GM12878 (cell line): Measurements from ENCODE around the gene FZD8. TPM values are rescaled to one million over a fixed set of nuclear protein-coding genes. Genes with fewer than 3 reads are reported as not detected.

ENCODE experiments used
- ATAC-seq: fragments of 200-7000 bp; cut with Tn5 transposase; 3 replicates; pipeline ENCODE4 v1.9.1; 2020; ENCODE audit warnings: mild to moderate bottlenecking, moderate library complexity
- BruUV-seq: library from RNA; stranded (reverse); fragments of 400-500 nt; replicated peaks from 2 replicates; lab custom pipeline; 2021; lab: Mats Ljungman, UMichigan
- CTCF ChIA-PET: fragments of 300-600 bp; sonication (Branson Sonifier 250); formaldehyde crosslinking; extraction: SDS; loops from one replicate; lab custom pipeline; 2021; ENCODE audit warnings: inconsistent platforms; lab: Yijun Ruan, JAX
- POLR2A ChIA-PET: fragments of 350-600 bp; formaldehyde crosslinking; extraction: SDS; loops from one replicate; lab custom pipeline; 2021; ENCODE audit warnings: inconsistent platforms; lab: Charles Lee
- RAD21 ChIA-PET: fragments of 300-600 bp; sonication (Branson Sonifier 250); formaldehyde crosslinking; loops from one replicate; lab custom pipeline; 2023; ENCODE audit warnings: antibody characterized with exemption; ENCODE audit not compliant: unreplicated experiment; lab: Charles Lee
- SMC1A ChIA-PET: fragments of 300-600 bp; sonication (Branson Sonifier 250); formaldehyde crosslinking; loops from one replicate; lab custom pipeline; 2023; ENCODE audit not compliant: unreplicated experiment, uncharacterized antibody; lab: Charles Lee
- DNase-seq: peaks from one replicate; pipeline ENCODE4 v3.0.0-alpha.2; 2011; ENCODE audit warnings: low read depth, low spot score
- FAIRE-seq: peaks from 3 replicates; lab custom pipeline; 2011; peaks lifted over from hg19 to GRCh38; lab: Jason Lieb, UNC
- H2AFZ ChIP-seq: 2 replicates; pipeline ENCODE4 v1.6.0; 2011; ENCODE audit warnings: low read depth, low read length, control low read depth; ENCODE audit not compliant: control insufficient read depth
- H3K27ac ChIP-seq: 2 replicates; pipeline ENCODE4 v1.5.1; 2011; ENCODE audit warnings: control low read depth; ENCODE audit not compliant: control insufficient read depth, insufficient read depth
- H3K27me3 ChIP-seq, 2 experiments: replicated peaks in 1 of 2; 2 replicates each; pipeline versions ENCODE4 v1.6.0 to v1.6.1; 2011; ENCODE audit warnings: low read length in 1 of 2; ENCODE audit not compliant: control insufficient read depth in 2 of 2, insufficient read depth in 2 of 2
- H3K36me3 ChIP-seq, 2 experiments: 2 replicates each; pipeline ENCODE4 v1.5.1; 2011; ENCODE audit warnings: low read length in 1 of 2; ENCODE audit not compliant: control insufficient read depth in 2 of 2, insufficient read depth in 2 of 2
- H3K4me1 ChIP-seq: 2 replicates; pipeline ENCODE4 v1.6.1; 2011; ENCODE audit warnings: mild to moderate bottlenecking, low read length, moderate library complexity, mixed read lengths; ENCODE audit not compliant: control insufficient read depth, insufficient read depth
- H3K4me2 ChIP-seq: 2 replicates; pipeline ENCODE4 v1.6.0; 2011; ENCODE audit warnings: control low read depth; ENCODE audit not compliant: control insufficient read depth, insufficient read depth
- H3K4me3 ChIP-seq: fragments of 200-600 bp; sonication (generic); 2 replicates; pipeline ENCODE4 v1.5.1; 2016
- H3K79me2 ChIP-seq: 2 replicates; pipeline ENCODE4 v1.6.0; 2011; ENCODE audit warnings: low read length; ENCODE audit not compliant: control insufficient read depth, insufficient read depth
- H3K9ac ChIP-seq: 2 replicates; pipeline ENCODE4 v1.8.0; 2011; ENCODE audit warnings: low read length, control low read depth, mixed read lengths; ENCODE audit not compliant: control insufficient read depth, insufficient read depth
- H3K9me3 ChIP-seq: replicated peaks from 3 replicates; pipeline ENCODE4 v1.5.1; 2011; ENCODE audit warnings: mild to moderate bottlenecking, low read length; ENCODE audit not compliant: control insufficient read depth, insufficient read depth
- H4K20me1 ChIP-seq: 2 replicates; pipeline ENCODE4 v1.6.0; 2011; ENCODE audit not compliant: control insufficient read depth, insufficient read depth
- ASH2L ChIP-seq: fragments of 300-600, 200-600 bp; sonication (generic); IDR thresholded peaks from 2 replicates; pipeline ENCODE4 v1.6.1; 2017; ENCODE audit warnings: low read depth, mild to moderate bottlenecking, borderline replicate concordance
- BCL3 ChIP-seq: IDR thresholded peaks from 2 replicates; pipeline ENCODE4 v1.6.1; 2011; ENCODE audit warnings: borderline replicate concordance, low read depth, mild to moderate bottlenecking, moderate library complexity, low read length; ENCODE audit not compliant: insufficient read depth, poor library complexity, severe bottlenecking
- ELK1 ChIP-seq: IDR thresholded peaks from 2 replicates; pipeline ENCODE4 v1.6.1; 2012; ENCODE audit warnings: low read depth, low read length, improper control_type of control experiment
- EZH2 ChIP-seq: IDR thresholded peaks from 2 replicates; pipeline ENCODE4 v1.6.1; 2012; ENCODE audit warnings: low read depth, mild to moderate bottlenecking, control low read depth, inconsistent platforms, low read length, borderline replicate concordance; ENCODE audit not compliant: control insufficient read depth
- IKZF1 ChIP-seq: fragments of 450-650 bp; conservative IDR thresholded peaks from 2 replicates; pipeline ENCODE4 v1.6.1; 2017; ENCODE audit warnings: antibody characterized with exemption, mild to moderate bottlenecking
- KAT2A ChIP-seq: conservative IDR thresholded peaks from 2 replicates; pipeline ENCODE4 v1.6.1; 2011; ENCODE audit warnings: low read depth, low read length; ENCODE audit not compliant: control insufficient read depth
- MAX ChIP-seq: IDR thresholded peaks from 2 replicates; pipeline ENCODE4 v1.6.1; 2012; ENCODE audit warnings: low read depth, low read length, improper control_type of control experiment
- MEF2A ChIP-seq: IDR thresholded peaks from 2 replicates; pipeline ENCODE4 v1.6.1; 2011; ENCODE audit warnings: low read depth, mild to moderate bottlenecking, low read length, moderate library complexity; ENCODE audit not compliant: insufficient read depth
- MTA2 ChIP-seq: fragments of 450-650 bp; IDR thresholded peaks from 2 replicates; pipeline ENCODE4 v1.6.1; 2016; ENCODE audit warnings: low read depth, mild to moderate bottlenecking, moderate library complexity
- RFX5 ChIP-seq: IDR thresholded peaks from 2 replicates; pipeline ENCODE4 v1.6.1; 2011; ENCODE audit warnings: low read depth, low read length, improper control_type of control experiment
- TCF3 ChIP-seq: IDR thresholded peaks from 2 replicates; pipeline ENCODE4 v1.6.1; 2012; ENCODE audit warnings: low read depth, mild to moderate bottlenecking, low read length, borderline replicate concordance; ENCODE audit not compliant: insufficient read depth
- TCF7 ChIP-seq: IDR thresholded peaks from 2 replicates; pipeline ENCODE4 v1.6.1; 2014; ENCODE audit warnings: antibody characterized with exemption, borderline replicate concordance
- ZBED1 ChIP-seq: IDR thresholded peaks from 2 replicates; pipeline ENCODE4 v1.6.1; 2016; ENCODE audit warnings: borderline replicate concordance
- ZNF24 ChIP-seq: fragments of 450-650 bp; IDR thresholded peaks from 2 replicates; pipeline ENCODE4 v1.6.1; 2017; ENCODE audit warnings: antibody characterized with exemption, mild to moderate bottlenecking
- WGBS: methylation state at CpG from one replicate; pipeline ENCODE4 v1.1.6; 2016; ENCODE audit warnings: low lambda C conversion rate; ENCODE audit not compliant: insufficient replicate concordance, insufficient coverage; ENCODE audit errors: missing lambda C conversion rate; 5-methylcytosine and 5-hydroxymethylcytosine counted together
- in situ Hi-C: fragments of 300-500 bp; cut with MboI; formaldehyde crosslinking; loops from 9 replicates; pipeline ENCODE4 v1.14.3; 2018; ENCODE audit warnings: mixed read lengths
- intact Hi-C: fragments of 100-400 bp; cut with micrococcal nuclease; formaldehyde crosslinking; loops from one replicate; pipeline ENCODE4 v1.14.2; 2022; ENCODE audit not compliant: unreplicated experiment
- polyA plus RNA-seq, 11 experiments: library from polyadenylated mRNA; depleted of rRNA in 4 of 11; unstranded in 6 of 11; stranded (reverse) in 5 of 11; fragments of >200 nt; fragmentation: Nextera tagmentation in 4 of 11; fragmentation: Illumina TruSeq in 1 of 11; extraction: Ambion mirVana in 4 of 11; extraction: Trizol in 1 of 11; gene quantifications; 1 replicate in 1 of 11; 2 replicates in 10 of 11; pipeline versions ENCODE4 v1.2.1 to v1.2.3, GENCODE V29; 2011 to 2016; ENCODE audit warnings: inconsistent platforms in 2 of 11, missing spikeins in 2 of 11, low read depth in 1 of 11
- total RNA-seq, 4 experiments: library from RNA; depleted of rRNA in 3 of 4; stranded (reverse); fragments of >200 nt in 3 of 4; fragmentation: Illumina TruSeq in 1 of 4; extraction: Trizol in 1 of 4; gene quantifications; 2 replicates each; pipeline versions ENCODE4 v1.2.1 to v1.2.3, GENCODE V29; 2013 to 2021

FZD8 gene
- total and polyA plus RNA-seq, 10 of the 15 experiments (the other 5 are each of a cell fraction or from before 2014, with no cell fraction given), result 0.03 to 0.72 (median 0.10) TPM; not detected in 3

- no peak for ATAC-seq
- H4K20me1 ChIP-seq, result no peaks in the 10 kb centered on the region
- H3K27ac ChIP-seq, result no peak overlapping the region
- in situ Hi-C loops (no loop called here), intact Hi-C loops (no loop called here)
- no peak overlapping the region for H3K4me3 ChIP-seq
- SMC1A ChIA-PET, result interaction anchor here (0.7 to 1.2 kb wide), 3 partner anchors 22 to 235 kb away, joined by 3 read pairs; no protein-coding TSS in a partner anchor
- no peaks in the 10 kb centered on the region; the same call in 2 of the 3 replicates for H3K9me3 ChIP-seq
- WGBS, result 6% methylated on average over 5 of the region's 5 CpGs
- no peak for TF ChIP-seq ELK1
- no peak for TF ChIP-seq ZNF24
- TF ChIP-seq BCL3, result no peak
- TF ChIP-seq MAX, result no peak
- TF ChIP-seq ASH2L, result no peak
- TF ChIP-seq TCF3, result no peak
- no peak for TF ChIP-seq TCF7
- TF ChIP-seq RFX5, result no peak
- no peak for TF ChIP-seq MTA2
- no peak for TF ChIP-seq IKZF1
- TF ChIP-seq EZH2, result no peak
- no peak for TF ChIP-seq MEF2A
- no peak for TF ChIP-seq ZBED1
- TF ChIP-seq KAT2A, result no peak
- no peak overlapping the region for H3K9ac ChIP-seq
- CTCF ChIA-PET, result interaction anchor here (1.0 to 2.1 kb wide), 3 partner anchors 21 to 1266 kb away, joined by 3 to 7 read pairs (median 5); no protein-coding TSS in a partner anchor
- FAIRE-seq, result no peak
- H3K4me1 ChIP-seq, result no peaks in the 10 kb centered on the region
- H2AFZ ChIP-seq, result no peak overlapping the region
- no TSS peak for BruUV-seq
- H3K36me3 ChIP-seq, result no peaks in the 10 kb centered on the region
- RAD21 ChIA-PET, result no interaction called here
- POLR2A ChIA-PET, result interaction anchor here (0.7 kb wide), 1 partner anchor 555 kb away, joined by 3 read pairs; no protein-coding TSS in a partner anchor
- DNase-seq, result no peak
- H3K27me3 ChIP-seq, result no peaks in the 10 kb centered on the region
- H3K79me2 ChIP-seq, result no peaks in the 10 kb centered on the region
- no peak overlapping the region for H3K4me2 ChIP-seq
These were observed 27.8 kb downstream of the FZD8 start for GRCh38 chr10:35614312-35614711.
